GM12878 (cell line): Measurements from ENCODE around the gene FAM184B. TPM values are rescaled to one million over a fixed set of nuclear protein-coding genes. Genes with fewer than 3 reads are reported as not detected.

Experiments used
- ATAC-seq: fragments of 200-7000 bp; cut with Tn5 transposase; 3 replicates; pipeline ENCODE4 v1.9.1; 2020; ENCODE audit warnings: mild to moderate bottlenecking, moderate library complexity
- BruUV-seq: library from RNA; stranded (reverse); fragments of 400-500 nt; replicated peaks from 2 replicates; lab custom pipeline; 2021; lab: Mats Ljungman, UMichigan
- CTCF ChIA-PET: fragments of 300-600 bp; sonication (Branson Sonifier 250); formaldehyde crosslinking; extraction: SDS; loops from one replicate; lab custom pipeline; 2021; ENCODE audit warnings: inconsistent platforms; lab: Yijun Ruan, JAX
- POLR2A ChIA-PET: fragments of 350-600 bp; formaldehyde crosslinking; extraction: SDS; loops from one replicate; lab custom pipeline; 2021; ENCODE audit warnings: inconsistent platforms; lab: Charles Lee
- RAD21 ChIA-PET: fragments of 300-600 bp; sonication (Branson Sonifier 250); formaldehyde crosslinking; loops from one replicate; lab custom pipeline; 2023; ENCODE audit warnings: antibody characterized with exemption; ENCODE audit not compliant: unreplicated experiment; lab: Charles Lee
- SMC1A ChIA-PET: fragments of 300-600 bp; sonication (Branson Sonifier 250); formaldehyde crosslinking; loops from one replicate; lab custom pipeline; 2023; ENCODE audit not compliant: unreplicated experiment, uncharacterized antibody; lab: Charles Lee
- DNase-seq: peaks from one replicate; pipeline ENCODE4 v3.0.0-alpha.2; 2011; ENCODE audit warnings: low read depth, low spot score
- FAIRE-seq: peaks from 3 replicates; lab custom pipeline; 2011; peaks lifted over from hg19 to GRCh38; lab: Jason Lieb, UNC
- H2AFZ ChIP-seq: 2 replicates; pipeline ENCODE4 v1.6.0; 2011; ENCODE audit warnings: low read depth, low read length, control low read depth; ENCODE audit not compliant: control insufficient read depth
- H3K27ac ChIP-seq: 2 replicates; pipeline ENCODE4 v1.5.1; 2011; ENCODE audit warnings: control low read depth; ENCODE audit not compliant: control insufficient read depth, insufficient read depth
- H3K27me3 ChIP-seq, 2 experiments: replicated peaks in 1 of 2; 2 replicates each; pipeline versions ENCODE4 v1.6.0 to v1.6.1; 2011; ENCODE audit warnings: low read length in 1 of 2; ENCODE audit not compliant: control insufficient read depth in 2 of 2, insufficient read depth in 2 of 2
- H3K36me3 ChIP-seq, 2 experiments: 2 replicates each; pipeline ENCODE4 v1.5.1; 2011; ENCODE audit warnings: low read length in 1 of 2; ENCODE audit not compliant: control insufficient read depth in 2 of 2, insufficient read depth in 2 of 2
- H3K4me1 ChIP-seq: 2 replicates; pipeline ENCODE4 v1.6.1; 2011; ENCODE audit warnings: mild to moderate bottlenecking, low read length, moderate library complexity, mixed read lengths; ENCODE audit not compliant: control insufficient read depth, insufficient read depth
- H3K4me2 ChIP-seq: 2 replicates; pipeline ENCODE4 v1.6.0; 2011; ENCODE audit warnings: control low read depth; ENCODE audit not compliant: control insufficient read depth, insufficient read depth
- H3K4me3 ChIP-seq: fragments of 200-600 bp; sonication (generic); 2 replicates; pipeline ENCODE4 v1.5.1; 2016
- H3K79me2 ChIP-seq: 2 replicates; pipeline ENCODE4 v1.6.0; 2011; ENCODE audit warnings: low read length; ENCODE audit not compliant: control insufficient read depth, insufficient read depth
- H3K9ac ChIP-seq: 2 replicates; pipeline ENCODE4 v1.8.0; 2011; ENCODE audit warnings: low read length, control low read depth, mixed read lengths; ENCODE audit not compliant: control insufficient read depth, insufficient read depth
- H3K9me3 ChIP-seq: replicated peaks from 3 replicates; pipeline ENCODE4 v1.5.1; 2011; ENCODE audit warnings: mild to moderate bottlenecking, low read length; ENCODE audit not compliant: control insufficient read depth, insufficient read depth
- H4K20me1 ChIP-seq: 2 replicates; pipeline ENCODE4 v1.6.0; 2011; ENCODE audit not compliant: control insufficient read depth, insufficient read depth
- CHD2 ChIP-seq: IDR thresholded peaks from 2 replicates; pipeline ENCODE4 v1.6.1; 2011; ENCODE audit warnings: low read depth, low read length, improper control_type of control experiment, borderline replicate concordance
- EGR1 ChIP-seq, 2 experiments: IDR thresholded peaks; 1 replicate in 1 of 2; 2 replicates in 1 of 2; pipeline ENCODE4 v1.6.1; 2011 to 2012; ENCODE audit warnings: low read depth in 2 of 2, low read length in 2 of 2, borderline replicate concordance in 1 of 2, mild to moderate bottlenecking in 1 of 2, moderate library complexity in 1 of 2
- ESRRA ChIP-seq: IDR thresholded peaks from 2 replicates; pipeline ENCODE4 v1.6.1; 2012; ENCODE audit warnings: mild to moderate bottlenecking, low read length, improper control_type of control experiment
- HDGF ChIP-seq: fragments of 450-650 bp; IDR thresholded peaks from 2 replicates; pipeline ENCODE4 v1.6.1; 2016; ENCODE audit warnings: antibody characterized with exemption
- IKZF1 ChIP-seq: fragments of 450-650 bp; conservative IDR thresholded peaks from 2 replicates; pipeline ENCODE4 v1.6.1; 2017; ENCODE audit warnings: antibody characterized with exemption, mild to moderate bottlenecking
- NRF1 ChIP-seq: conservative IDR thresholded peaks from 2 replicates; pipeline ENCODE4 v1.6.1; 2011; ENCODE audit warnings: mild to moderate bottlenecking, low read depth, low read length, improper control_type of control experiment
- STAT3 ChIP-seq: IDR thresholded peaks from 2 replicates; pipeline ENCODE4 v1.6.1; 2011; ENCODE audit warnings: low read depth, low read length, improper control_type of control experiment
- WGBS: methylation state at CpG from one replicate; pipeline ENCODE4 v1.1.6; 2016; ENCODE audit warnings: low lambda C conversion rate; ENCODE audit not compliant: insufficient replicate concordance, insufficient coverage; ENCODE audit errors: missing lambda C conversion rate; 5-methylcytosine and 5-hydroxymethylcytosine counted together
- in situ Hi-C: fragments of 300-500 bp; cut with MboI; formaldehyde crosslinking; loops from 9 replicates; pipeline ENCODE4 v1.14.3; 2018; ENCODE audit warnings: mixed read lengths
- intact Hi-C: fragments of 100-400 bp; cut with micrococcal nuclease; formaldehyde crosslinking; loops from one replicate; pipeline ENCODE4 v1.14.2; 2022; ENCODE audit not compliant: unreplicated experiment
- polyA plus RNA-seq, 11 experiments: library from polyadenylated mRNA; depleted of rRNA in 4 of 11; unstranded in 6 of 11; stranded (reverse) in 5 of 11; fragments of >200 nt; fragmentation: Nextera tagmentation in 4 of 11; fragmentation: Illumina TruSeq in 1 of 11; extraction: Ambion mirVana in 4 of 11; extraction: Trizol in 1 of 11; gene quantifications; 1 replicate in 1 of 11; 2 replicates in 10 of 11; pipeline versions ENCODE4 v1.2.1 to v1.2.3, GENCODE V29; 2011 to 2016; ENCODE audit warnings: inconsistent platforms in 2 of 11, missing spikeins in 2 of 11, low read depth in 1 of 11
- total RNA-seq, 4 experiments: library from RNA; depleted of rRNA in 3 of 4; stranded (reverse); fragments of >200 nt in 3 of 4; fragmentation: Illumina TruSeq in 1 of 4; extraction: Trizol in 1 of 4; gene quantifications; 2 replicates each; pipeline versions ENCODE4 v1.2.1 to v1.2.3, GENCODE V29; 2013 to 2021
- TF ChIP-seq, protein P1 (sequence below): IDR thresholded peaks from 2 replicates; pipeline ENCODE4 v1.6.1; 2011; ENCODE audit warnings: low read depth, mild to moderate bottlenecking, low read length, moderate library complexity, borderline replicate concordance; ENCODE audit errors: extremely low read depth
- TF ChIP-seq, protein P2 (sequence below): fragments of 450-650 bp; IDR thresholded peaks from 2 replicates; pipeline ENCODE4 v1.6.1; 2016; ENCODE audit warnings: mild to moderate bottlenecking

The FAM184B gene
- total and polyA plus RNA-seq, 10 of the 15 experiments (the other 5 are each of a cell fraction or from before 2014, with no cell fraction given) = under 0.01 TPM; not detected in 9

DNA sequence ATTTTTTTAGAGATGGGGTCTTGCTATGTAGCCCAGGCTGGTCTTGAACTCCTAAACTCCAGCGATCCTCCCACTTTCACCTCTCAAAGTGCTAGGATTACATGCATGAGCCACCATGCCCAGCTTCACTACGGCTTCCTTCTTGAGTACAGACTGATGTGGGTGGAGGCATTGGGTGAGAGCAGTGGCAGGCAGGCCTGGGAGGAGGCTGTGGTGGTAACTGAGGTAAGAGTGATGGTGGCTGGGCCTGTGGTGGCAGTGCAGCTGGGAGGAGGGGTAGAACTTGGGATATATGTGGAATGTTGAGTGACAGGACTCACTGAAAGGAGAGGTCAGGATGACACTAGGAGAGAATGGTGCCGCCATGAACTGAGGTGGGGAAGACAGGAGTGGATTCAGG lies 86.1 kb downstream of the FAM184B start:
- ATAC-seq (no peak), FAIRE-seq (no peak), DNase-seq (no peak)
- no peaks in the 10 kb centered on the region for H4K20me1 ChIP-seq
- H3K9ac ChIP-seq = no peak overlapping the region
- whole genome bisulfite sequencing = 24% methylated on average over 3 of the region's 3 CpGs
- ChIA-PET POLR2A (no interaction called here), RAD21 (no interaction called here), CTCF (no interaction called here), SMC1A (interaction anchor here (0.8 to 1.1 kb wide), 2 partner anchors 40 to 142 kb away, joined by 3 read pairs; no protein-coding TSS in a partner anchor)
- no peak overlapping the region for H3K4me2 ChIP-seq
- no peaks in the 10 kb centered on the region for H3K9me3 ChIP-seq
- H3K27ac ChIP-seq = no peak overlapping the region
- no peak overlapping the region for H3K4me3 ChIP-seq
- intact Hi-C loops (no loop called here), in situ Hi-C loops (no loop called here)
- H3K79me2 ChIP-seq = no peaks in the 10 kb centered on the region
- TF ChIP-seq STAT3 (no peak), NRF1 (no peak), CHD2 (no peak), IKZF1 (no peak)
- TF ChIP-seq, protein P1, sequence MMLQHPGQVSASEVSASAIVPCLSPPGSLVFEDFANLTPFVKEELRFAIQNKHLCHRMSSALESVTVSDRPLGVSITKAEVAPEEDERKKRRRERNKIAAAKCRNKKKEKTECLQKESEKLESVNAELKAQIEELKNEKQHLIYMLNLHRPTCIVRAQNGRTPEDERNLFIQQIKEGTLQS = no peak
- H3K36me3 ChIP-seq = no peaks in the 10 kb centered on the region
- no peaks in the 10 kb centered on the region for H3K27me3 ChIP-seq
- H2AFZ ChIP-seq = no peak overlapping the region
- BruUV-seq = no TSS peak
- no peaks in the 10 kb centered on the region for H3K4me1 ChIP-seq

DNA sequence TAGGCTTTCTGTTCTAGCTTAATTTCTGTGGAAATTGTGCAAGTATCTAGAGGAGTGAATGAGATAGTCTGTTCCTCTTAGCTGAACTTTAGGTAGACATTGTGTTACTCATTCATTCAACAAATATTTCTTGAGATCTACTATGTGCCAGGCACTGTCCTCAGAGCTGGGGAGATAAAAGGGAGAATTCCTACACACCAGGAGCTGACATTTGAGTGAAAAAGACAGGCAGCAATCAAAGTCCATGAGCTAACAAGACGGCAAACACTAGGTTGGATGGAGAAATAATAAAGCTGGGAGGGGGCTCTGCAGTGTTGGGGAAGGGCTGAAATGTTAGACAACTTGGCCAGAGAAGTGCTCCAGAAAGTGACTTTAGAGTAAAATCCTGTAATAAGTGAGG lies 86.9 kb downstream of the FAM184B start:
- no peak for ATAC-seq
- no peaks in the 10 kb centered on the region for H3K79me2 ChIP-seq
- H3K4me1 ChIP-seq = no peaks in the 10 kb centered on the region
- H4K20me1 ChIP-seq = no peaks in the 10 kb centered on the region
- no peak overlapping the region for H3K4me3 ChIP-seq
- CTCF ChIA-PET = no interaction called here
- no peak overlapping the region for H3K9ac ChIP-seq
- POLR2A ChIA-PET = no interaction called here
- no peak for FAIRE-seq
- SMC1A ChIA-PET = interaction anchor here (0.6 to 1.1 kb wide), 3 partner anchors 40 to 380 kb away, joined by 3 read pairs; no protein-coding TSS in a partner anchor
- H2AFZ ChIP-seq = no peak overlapping the region
- no peak overlapping the region for H3K4me2 ChIP-seq
- no TSS peak for BruUV-seq
- WGBS = 0% methylated on average over 1 of the region's 1 CpG
- H3K36me3 ChIP-seq = no peaks in the 10 kb centered on the region
- no peaks in the 10 kb centered on the region for H3K9me3 ChIP-seq
- RAD21 ChIA-PET = no interaction called here
- in situ Hi-C loops = no loop called here
- no peaks in the 10 kb centered on the region for H3K27me3 ChIP-seq
- intact Hi-C loops = no loop called here
- H3K27ac ChIP-seq = no peak overlapping the region
- DNase-seq = no peak
- no peak for TF ChIP-seq ESRRA
- TF ChIP-seq EGR1 (IDR thresholded peaks at IDR 0.05; ENCODE audit: borderline replicate concordance in 1 of 2, low read depth in 2 of 2, low read length in 2 of 2) = no peak
- TF ChIP-seq, protein P2, sequence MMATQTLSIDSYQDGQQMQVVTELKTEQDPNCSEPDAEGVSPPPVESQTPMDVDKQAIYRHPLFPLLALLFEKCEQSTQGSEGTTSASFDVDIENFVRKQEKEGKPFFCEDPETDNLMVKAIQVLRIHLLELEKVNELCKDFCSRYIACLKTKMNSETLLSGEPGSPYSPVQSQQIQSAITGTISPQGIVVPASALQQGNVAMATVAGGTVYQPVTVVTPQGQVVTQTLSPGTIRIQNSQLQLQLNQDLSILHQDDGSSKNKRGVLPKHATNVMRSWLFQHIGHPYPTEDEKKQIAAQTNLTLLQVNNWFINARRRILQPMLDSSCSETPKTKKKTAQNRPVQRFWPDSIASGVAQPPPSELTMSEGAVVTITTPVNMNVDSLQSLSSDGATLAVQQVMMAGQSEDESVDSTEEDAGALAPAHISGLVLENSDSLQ = no peak
- no peak for TF ChIP-seq HDGF
